Sigmoid colon (tissue), 7 donors: ENCODE data around the gene CLTC. TPM values are rescaled to one million over a fixed set of nuclear protein-coding genes. Genes with fewer than 3 reads are reported as not detected.

Experiments used
- DNase-seq: peaks from one replicate; pipeline ENCODE4 v3.0.0-alpha.2; 2019
- H3K27ac ChIP-seq, 4 donors: fragments of 200-600 bp; sonication (generic); one replicate each; pipeline ENCODE4 v1.5.1; 2016 to 2019; ENCODE audit warnings: mild to moderate bottlenecking in 1 of 4
- H3K27me3 ChIP-seq, 3 donors: fragments of 200-600 bp; sonication (generic); one replicate each; pipeline ENCODE4 v1.5.1; 2019; ENCODE audit warnings: mild to moderate bottlenecking in 1 of 3
- H3K36me3 ChIP-seq, 4 donors: fragments of 200-600 bp; sonication (generic); one replicate each; pipeline ENCODE4 v1.5.1; 2016 to 2019
- H3K4me1 ChIP-seq, 4 donors: fragments of 200-600 bp; sonication (generic); one replicate each; pipeline ENCODE4 v1.5.1; 2017 to 2019
- H3K4me3 ChIP-seq, 4 donors: fragments of 200-600 bp; sonication (generic); one replicate each; pipeline ENCODE4 v1.5.1; 2017 to 2019; ENCODE audit warnings: mild to moderate bottlenecking in 2 of 4, moderate library complexity in 1 of 4
- H3K9me3 ChIP-seq, 4 donors: fragments of 200-600 bp in 3 of 4; sonication (generic) in 3 of 4; one replicate each; pipeline versions ENCODE4 v1.5.1 to v1.6.1; 2013 to 2019
- CTCF ChIP-seq, 4 experiments: fragments of 450-650 bp in 3 of 4; fragments of 200-600 bp in 1 of 4; IDR thresholded peaks; one replicate each; pipeline ENCODE4 v1.5.1; 2016 to 2019; ENCODE audit warnings: antibody characterized with exemption in 4 of 4, mild to moderate bottlenecking in 3 of 4, moderate library complexity in 2 of 4
- EP300 ChIP-seq, 4 donors: sonication (generic); formaldehyde crosslinking; IDR thresholded peaks; one replicate each; pipeline ENCODE4 v1.6.1; 2017; ENCODE audit warnings: antibody characterized with exemption in 4 of 4
- POLR2A ChIP-seq, 2 donors: fragments of 450-650 bp; IDR thresholded peaks; one replicate each; pipeline ENCODE4 v1.6.1; 2016; ENCODE audit warnings: antibody characterized with exemption in 2 of 2, mild to moderate bottlenecking in 2 of 2, moderate library complexity in 2 of 2
- POLR2AphosphoS5 ChIP-seq, 4 donors: sonication (generic); formaldehyde crosslinking; IDR thresholded peaks; one replicate each; pipeline ENCODE4 v1.6.1; 2017; ENCODE audit warnings: antibody characterized with exemption in 4 of 4
- WGBS, 2 donors: extraction: QIAGEN DNeasy Blood & Tissue Kit; methylation state at CpG; one replicate each; pipeline ENCODE4 v1.1.7; 2013; 5-methylcytosine and 5-hydroxymethylcytosine counted together
- intact Hi-C: fragments of 100-400 bp; cut with DNase I; formaldehyde crosslinking; loops from one replicate; pipeline ENCODE4 v1.15.1; 2023
- polyA plus RNA-seq, 3 donors: library from polyadenylated mRNA; stranded (reverse); fragments of 200-250 nt; gene quantifications; one replicate each; pipeline ENCODE4 v1.2.3, GENCODE V29; 2013
- total RNA-seq, 4 donors: library from RNA; depleted of rRNA; stranded (reverse); fragments of >200 nt; gene quantifications; one replicate each; pipeline ENCODE4 v1.1.0, GENCODE V29; 2016
- donor health status: healthy with polysubstance abuse.
- donor health status: Bipolar disorder and iron deficiency.
- donor health status: healthy.

The CLTC gene
- total and polyA plus RNA-seq, 7 donors = 87.1 to 236 (median 206) TPM

GRCh38 chr17:59631276-59631675, 11.6 kb downstream of the CLTC start:
- no peak overlapping the region for H3K4me3 ChIP-seq
- TF ChIP-seq CTCF (IDR thresholded peaks at IDR 0.05) (no peak), POLR2A (IDR thresholded peaks at IDR 0.05) (no peak), EP300 (IDR thresholded peaks at IDR 0.05) (no peak), POLR2AphosphoS5 (IDR thresholded peaks at IDR 0.05) (no peak)
- H3K27ac ChIP-seq = no peak overlapping the region
- WGBS, 2 donors = 73 to 91% methylated on average over 1 of the region's 1 CpG
- peaks cover 0 to 90% (median 72%) of the 10 kb centered on the region in 4 donors for H3K4me1 ChIP-seq
- H3K27me3 ChIP-seq = no peaks in the 10 kb centered on the region
- no peak for DNase-seq
- H3K36me3 ChIP-seq = no peaks in the 10 kb centered on the region
- no peaks in the 10 kb centered on the region for H3K9me3 ChIP-seq
- intact Hi-C loops = no loop called here

- no peak for DNase-seq
- Histone ChIP-seq H3K9me3 (no peaks in the 10 kb centered on the region), H3K4me3 (no peak overlapping the region), H3K27me3 (no peaks in the 10 kb centered on the region), H3K27ac (no peak overlapping the region), H3K36me3 (no peaks in the 10 kb centered on the region), H3K4me1 (peaks cover 0 to 79% (median 60%) of the 10 kb centered on the region in 4 donors)
- TF ChIP-seq EP300 (IDR thresholded peaks at IDR 0.05) (no peak), CTCF (IDR thresholded peaks at IDR 0.05) (no peak), POLR2A (IDR thresholded peaks at IDR 0.05) (no peak), POLR2AphosphoS5 (IDR thresholded peaks at IDR 0.05) (no peak)
- WGBS, 2 donors = 87 to 90% methylated on average over 6 of the region's 6 CpGs
- intact Hi-C loops = no loop called here
Observed at GRCh38 chr17:59632398-59632797, 12.7 kb downstream of the CLTC start.

GRCh38 chr17:59633658-59634359, 14.1 kb downstream of the CLTC start:
- Histone ChIP-seq H3K27me3 (no peaks in the 10 kb centered on the region), H3K4me1 (peaks cover 0 to 65% (median 48%) of the 10 kb centered on the region in 4 donors), H3K36me3 (no peaks in the 10 kb centered on the region), H3K4me3 (no peak overlapping the region), H3K27ac (no peak overlapping the region), H3K9me3 (no peaks in the 10 kb centered on the region)
- 91 to 92% methylated on average over 5 of the region's 5 CpGs for WGBS, 2 donors
- TF ChIP-seq CTCF (IDR thresholded peaks at IDR 0.05) (no peak), EP300 (IDR thresholded peaks at IDR 0.05) (no peak), POLR2A (IDR thresholded peaks at IDR 0.05) (no peak), POLR2AphosphoS5 (IDR thresholded peaks at IDR 0.05) (no peak)
- intact Hi-C loops = no loop called here
- no peak for DNase-seq

- H3K36me3 ChIP-seq = no peaks in the 10 kb centered on the region
- H3K4me3 ChIP-seq = no peak overlapping the region
- peak overlapping the region in 2 of 4 donors; percentile 7 to 12 for H3K27ac ChIP-seq
- WGBS, 2 donors = 60 to 75% methylated on average over 3 of the region's 3 CpGs
- H3K27me3 ChIP-seq = no peaks in the 10 kb centered on the region
- H3K4me1 ChIP-seq = peaks cover 0 to 54% (median 43%) of the 10 kb centered on the region in 4 donors
- intact Hi-C loops = no loop called here
- DNase-seq = no peak
- no peaks in the 10 kb centered on the region for H3K9me3 ChIP-seq
- no peak for TF ChIP-seq POLR2AphosphoS5 (IDR thresholded peaks at IDR 0.05)
- no peak for TF ChIP-seq EP300 (IDR thresholded peaks at IDR 0.05)
- no peak for TF ChIP-seq POLR2A (IDR thresholded peaks at IDR 0.05)
- no peak for TF ChIP-seq CTCF (IDR thresholded peaks at IDR 0.05)
Observed at GRCh38 chr17:59634632-59635541, 15.2 kb downstream of the CLTC start.
